Endothelial cell of umbilical vein (primary cell): ENCODE measurements around the gene TRERF1. TPM values are rescaled to one million over a fixed set of nuclear protein-coding genes. Genes with fewer than 3 reads are reported as not detected.

Experiments used
- BruUV-seq: library from RNA; stranded (reverse); fragments of 400-500 nt; replicated peaks from 2 replicates; lab custom pipeline; 2021; lab: Mats Ljungman, UMichigan
- CTCF ChIA-PET: fragments of 300-600, 350-600 bp; sonication (Branson Sonifier 250); formaldehyde crosslinking; loops from one replicate; lab custom pipeline; 2021; ENCODE audit warnings: antibody characterized with exemption, inconsistent platforms; lab: Charles Lee
- POLR2A ChIA-PET: fragments of 300-600, 350-600 bp; sonication (Branson Sonifier 250); formaldehyde crosslinking; loops from one replicate; lab custom pipeline; 2021; ENCODE audit warnings: antibody characterized with exemption, inconsistent platforms; lab: Charles Lee
- DNase-seq: peaks from one replicate; pipeline ENCODE4 v3.0.0-alpha.2; 2011; ENCODE audit warnings: low read depth, low spot score
- FAIRE-seq: peaks from 2 replicates; lab custom pipeline; 2011; peaks lifted over from hg19 to GRCh38; lab: Jason Lieb, UNC
- H2AFZ ChIP-seq: 2 replicates; pipeline ENCODE4 v1.6.0; 2012; ENCODE audit warnings: low read depth, low read length, control low read depth, inconsistent platforms
- H3K27ac ChIP-seq: 2 replicates; pipeline ENCODE4 v1.5.1; 2011; ENCODE audit warnings: low read depth, mild to moderate bottlenecking, control low read depth, low read length, moderate library complexity; ENCODE audit not compliant: insufficient read depth
- H3K27me3 ChIP-seq, 2 experiments: 2 replicates each; pipeline versions ENCODE4 v1.6.0 to v1.6.1; 2011; ENCODE audit warnings: low read length in 2 of 2, mixed read lengths in 1 of 2; ENCODE audit not compliant: control insufficient read depth in 2 of 2, insufficient read depth in 2 of 2
- H3K36me3 ChIP-seq, 2 experiments: 2 replicates in 1 of 2; 3 replicates in 1 of 2; pipeline ENCODE4 v1.5.1; 2011; ENCODE audit warnings: low read length in 2 of 2, mild to moderate bottlenecking in 1 of 2, moderate library complexity in 1 of 2; ENCODE audit not compliant: control insufficient read depth in 2 of 2, insufficient read depth in 2 of 2; ENCODE audit errors: extremely low read depth in 1 of 2
- H3K4me1 ChIP-seq: 3 replicates; pipeline ENCODE4 v1.5.1; 2011; ENCODE audit warnings: mild to moderate bottlenecking, low read length; ENCODE audit not compliant: control insufficient read depth, insufficient read depth; ENCODE audit errors: extremely low read depth
- H3K4me2 ChIP-seq: 2 replicates; pipeline ENCODE4 v1.6.1; 2011; ENCODE audit warnings: low read length, control low read depth, mixed read lengths; ENCODE audit not compliant: insufficient read depth
- H3K4me3 ChIP-seq, 3 experiments: fragments of 200-600 bp in 1 of 3; sonication (generic), shearing (Covaris generic) in 1 of 3; replicated peaks in 1 of 3; 2 replicates each; pipeline ENCODE4 v1.5.1; 2011 to 2016; ENCODE audit warnings: control low read depth in 3 of 3, low read length in 3 of 3, mild to moderate bottlenecking in 2 of 3, inconsistent platforms in 1 of 3, low read depth in 1 of 3, moderate library complexity in 1 of 3; ENCODE audit not compliant: insufficient read depth in 1 of 3
- H3K79me2 ChIP-seq: 2 replicates; pipeline ENCODE4 v1.6.0; 2012; ENCODE audit warnings: low read length, inconsistent platforms; ENCODE audit not compliant: control insufficient read depth, insufficient read depth
- H3K9ac ChIP-seq: replicated peaks from 2 replicates; pipeline ENCODE3; 2011; ENCODE audit warnings: low read length, control low read depth; ENCODE audit not compliant: insufficient read depth; ENCODE audit errors: extremely low read depth
- H3K9me1 ChIP-seq: replicated peaks from 3 replicates; pipeline ENCODE4 v1.6.0; 2011; ENCODE audit warnings: mild to moderate bottlenecking, low read length; ENCODE audit not compliant: control insufficient read depth, insufficient read depth; ENCODE audit errors: extremely low read depth
- H3K9me3 ChIP-seq: replicated peaks from 2 replicates; pipeline ENCODE4 v1.5.1; 2012; ENCODE audit warnings: low read length, inconsistent platforms; ENCODE audit not compliant: control insufficient read depth, insufficient read depth
- H4K20me1 ChIP-seq: replicated peaks from 2 replicates; pipeline ENCODE3; 2011; ENCODE audit warnings: mild to moderate bottlenecking, low read length; ENCODE audit not compliant: control insufficient read depth, insufficient read depth; ENCODE audit errors: extremely low read depth
- CTCF ChIP-seq, 2 donors: IDR thresholded peaks; 1 replicate in 1 of 2; 2 replicates in 1 of 2; pipeline ENCODE4 v1.5.1; 2011; ENCODE audit warnings: low read length in 2 of 2, mild to moderate bottlenecking in 2 of 2, moderate library complexity in 2 of 2, control low read depth in 1 of 2, inconsistent platforms in 1 of 2, low read depth in 1 of 2; ENCODE audit not compliant: insufficient read depth in 1 of 2; ENCODE audit errors: extremely low read depth in 1 of 2
- EZH2 ChIP-seq: IDR thresholded peaks from 2 replicates; pipeline ENCODE4 v1.6.1; 2012; ENCODE audit warnings: borderline replicate concordance, low read depth, mild to moderate bottlenecking, moderate library complexity, low read length, inconsistent platforms; ENCODE audit not compliant: severe bottlenecking
- FOS ChIP-seq: IDR thresholded peaks from 2 replicates; pipeline ENCODE4 v1.6.1; 2011; ENCODE audit warnings: mild to moderate bottlenecking, low read length, moderate library complexity, borderline replicate concordance; ENCODE audit not compliant: insufficient read depth
- GATA2 ChIP-seq: IDR thresholded peaks from 2 replicates; pipeline ENCODE4 v1.7.0; 2011; ENCODE audit warnings: low read depth, mild to moderate bottlenecking, moderate library complexity, mixed read lengths, low read length; ENCODE audit not compliant: insufficient read length, insufficient read depth
- JUN ChIP-seq: IDR thresholded peaks from 2 replicates; pipeline ENCODE4 v1.6.1; 2011; ENCODE audit warnings: borderline replicate concordance, low read depth; ENCODE audit not compliant: insufficient read length, insufficient read depth
- MAX ChIP-seq: IDR thresholded peaks from 2 replicates; pipeline ENCODE4 v1.6.1; 2011; ENCODE audit not compliant: insufficient read depth, insufficient read length
- MYC ChIP-seq: IDR thresholded peaks from one replicate; pipeline ENCODE4 v1.6.1; 2011; ENCODE audit warnings: mild to moderate bottlenecking, low read depth, low read length
- POLR2A ChIP-seq: IDR thresholded peaks from 2 replicates; pipeline ENCODE4 v1.6.1; 2012; ENCODE audit warnings: low read depth, mild to moderate bottlenecking, control low read depth, low read length
- POLR2AphosphoS5 ChIP-seq: IDR thresholded peaks from 2 replicates; pipeline ENCODE4 v1.6.1; 2012; ENCODE audit warnings: low read depth, mild to moderate bottlenecking, control low read depth, low read length, moderate library complexity; ENCODE audit not compliant: insufficient read depth
- dilution Hi-C: fragments of 300-500 bp; cut with MboI; formaldehyde crosslinking; loops from one replicate; pipeline ENCODE4 v1.15.0; 2019; ENCODE audit warnings: low sequenced_read_pairs; ENCODE audit not compliant: extremely low pct_ligation_motif_present
- intact Hi-C: fragments of 100-400 bp; cut with micrococcal nuclease; formaldehyde crosslinking; loops from one replicate; pipeline ENCODE4 v1.10.0; 2022
- polyA plus RNA-seq, 4 experiments: library from polyadenylated mRNA; depleted of rRNA in 3 of 4; stranded (reverse) in 3 of 4; unstranded in 1 of 4; fragments of >200 nt; gene quantifications; 2 replicates each; pipeline versions ENCODE4 v1.2.1 to v1.2.3, GENCODE V29; 2011 to 2012; ENCODE audit warnings: missing spikeins in 1 of 4
- total RNA-seq: library from RNA; stranded (reverse); gene quantifications from 2 replicates; pipeline ENCODE4 v1.2.3, GENCODE V29; 2021

Gene TRERF1
- total and polyA plus RNA-seq, 2 donors (not counting 3 experiments of a cell fraction or from before 2014, with no cell fraction given) = 0.73 to 5.5 TPM

DNA sequence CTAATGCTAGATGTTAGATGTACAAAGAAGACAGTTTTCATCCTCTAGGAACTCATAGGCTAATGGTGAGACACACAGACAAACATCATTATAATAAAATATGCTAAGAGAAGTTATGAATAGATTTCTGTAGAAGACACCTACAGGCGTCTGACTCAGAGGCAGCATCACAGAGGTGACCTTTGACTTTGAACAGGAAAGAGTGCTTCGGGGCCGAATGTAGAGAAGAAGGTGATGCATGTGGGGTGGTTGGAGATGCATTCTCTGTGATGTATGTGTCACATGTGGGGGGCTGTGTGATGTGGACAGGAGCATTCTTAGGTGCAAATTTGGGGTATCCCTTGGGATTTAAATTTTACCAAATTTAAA, 271.8 kb downstream of the TRERF1 start:
- peaks cover 2 to 7% of the 10 kb centered on the region in 2 experiments for H3K27me3 ChIP-seq
- no peak for DNase-seq
- no peak overlapping the region for H3K27ac ChIP-seq
- no peak for FAIRE-seq
- dilution Hi-C loops (no loop called here), intact Hi-C loops (no loop called here)
- H3K79me2 ChIP-seq = no peaks in the 10 kb centered on the region
- BruUV-seq = no TSS peak
- TF ChIP-seq CTCF (IDR thresholded peaks at IDR 0.05; ENCODE audit: extremely low read depth in 1 of 2, insufficient read depth in 1 of 2, low read depth in 1 of 2, low read length in 2 of 2) (no peak), POLR2A (no peak), POLR2AphosphoS5 (no peak), GATA2 (no peak), MAX (no peak), EZH2 (no peak), FOS (no peak), MYC (no peak), JUN (no peak)
- no peaks in the 10 kb centered on the region for H4K20me1 ChIP-seq
- H3K36me3 ChIP-seq = no peaks in the 10 kb centered on the region
- ChIA-PET POLR2A (interaction anchor here (0.5 kb wide), 1 partner anchor 1190 kb away, joined by 3 read pairs; the partner anchor contains the start of gene ZNF318), CTCF (interaction anchor here (1.9 to 2.9 kb wide), 2 partner anchors 35 to 368 kb away, joined by 6 to 10 read pairs; no protein-coding TSS in a partner anchor)
- no peak overlapping the region for H2AFZ ChIP-seq
- no peaks in the 10 kb centered on the region for H3K9me1 ChIP-seq
- H3K4me1 ChIP-seq = no peaks in the 10 kb centered on the region
- H3K4me3 ChIP-seq = no peak overlapping the region
- no peak overlapping the region for H3K9ac ChIP-seq
- no peak overlapping the region for H3K4me2 ChIP-seq
- no peaks in the 10 kb centered on the region for H3K9me3 ChIP-seq
